NCI-H2029 treated with DMSO at 0.1 percent for 48 hours (cell line): Measurements from ENCODE around the gene ZMIZ1.
"Not testable (repeated sequence)": the region's sequence is repeated elsewhere in the genome, so short reads cannot be mapped to it uniquely, and the experiment has no call there.

Experiments used
- DNase-seq: peaks from one replicate; lab custom pipeline; 2025; lab: John Stamatoyannopoulos, UW

Gene ZMIZ1

GRCh38 chr10:79031723-79032122 is 37.0 kb upstream of the ZMIZ1 start:
- no peak for DNase-seq

- DNase-seq = no peak
Measured at GRCh38 chr10:79034271-79034876, 34.4 kb upstream of the ZMIZ1 start.

GRCh38 chr10:79036416-79036815 is 32.4 kb upstream of the ZMIZ1 start:
- DNase-seq = not testable (repeated sequence)

GRCh38 chr10:79038104-79038840 is 30.5 kb upstream of the ZMIZ1 start:
- DNase-seq = no peak

- no peak for DNase-seq
Measured at GRCh38 chr10:79038841-79039201, 29.9 kb upstream of the ZMIZ1 start.

- no peak for DNase-seq
Measured at GRCh38 chr10:79042639-79043411, 25.9 kb upstream of the ZMIZ1 start.

GRCh38 chr10:79044036-79044632 is 24.6 kb upstream of the ZMIZ1 start:
- no peak for DNase-seq

GRCh38 chr10:79044846-79045245 is 23.9 kb upstream of the ZMIZ1 start:
- no peak for DNase-seq

GRCh38 chr10:79045566-79046175 is 23.1 kb upstream of the ZMIZ1 start:
- DNase-seq = no peak

GRCh38 chr10:79046326-79046725 is 22.4 kb upstream of the ZMIZ1 start:
- no peak for DNase-seq

- DNase-seq = no peak
Measured at GRCh38 chr10:79046741-79047583, 21.8 kb upstream of the ZMIZ1 start.

GRCh38 chr10:79047584-79047874 is 21.2 kb upstream of the ZMIZ1 start:
- no peak for DNase-seq

GRCh38 chr10:79047875-79048638 is 20.7 kb upstream of the ZMIZ1 start:
- no peak for DNase-seq

GRCh38 chr10:79048639-79049550 is 19.9 kb upstream of the ZMIZ1 start:
- no peak for DNase-seq

GRCh38 chr10:79049931-79050895 is 18.6 kb upstream of the ZMIZ1 start:
- DNase-seq = no peak

GRCh38 chr10:79050896-79051555 is 17.7 kb upstream of the ZMIZ1 start:
- DNase-seq = no peak

GRCh38 chr10:79051766-79052165 is 17.0 kb upstream of the ZMIZ1 start:
- no peak for DNase-seq
